ENCODE measurements around the gene ENTPD6.

GRCh38 chr20:25251019-25251418 is 55.5 kb downstream of the ENTPD6 start:
- TF ChIP-seq POLR2A (IDR thresholded peaks at IDR 0.05) (no peak), CTCF (IDR thresholded peaks at IDR 0.05) (no peak)
